HepG2 (cell line): ENCODE results near the gene APIP. TPM values are rescaled to one million over a fixed set of nuclear protein-coding genes. Genes with fewer than 3 reads are reported as not detected.
A peak's percentile ranks its signal among the peaks of the same experiment; 100 is the strongest.

Experiments used
- EZH2 ChIP-seq: conservative IDR thresholded peaks from 2 replicates; pipeline ENCODE4 v1.6.1; 2012; ENCODE audit warnings: mild to moderate bottlenecking, low read depth, low read length, moderate library complexity
- FOXK1 ChIP-seq: sonication (generic); formaldehyde crosslinking; IDR thresholded peaks from 2 replicates; pipeline ENCODE4 v1.4.0; 2020; ENCODE audit warnings: low read depth, missing genetic modification reagents, borderline replicate concordance
- GABPA ChIP-seq, 2 experiments: IDR thresholded peaks; 2 replicates each; pipeline ENCODE4 v1.6.1; 2011 to 2016; ENCODE audit warnings: low read depth in 2 of 2, low read length in 1 of 2, missing biosample characterization in 1 of 2, missing genetic modification characterization in 1 of 2
- KMT2A ChIP-seq: sonication (generic); formaldehyde crosslinking; IDR thresholded peaks from 2 replicates; pipeline ENCODE4 v1.4.0; 2020; ENCODE audit warnings: missing genetic modification reagents
- MAFF ChIP-seq: IDR thresholded peaks from 2 replicates; pipeline ENCODE4 v1.6.1; 2011; ENCODE audit warnings: low read depth, low read length, improper control_type of control experiment
- SMAD9 ChIP-seq: sonication (generic); formaldehyde crosslinking; IDR thresholded peaks from 2 replicates; pipeline ENCODE4 v1.5.1; 2020; ENCODE audit warnings: mild to moderate bottlenecking, missing genetic modification reagents
- TARDBP ChIP-seq: sonication (generic); formaldehyde crosslinking; IDR thresholded peaks from 2 replicates; pipeline ENCODE4 v1.8.0; 2022; ENCODE audit warnings: mild to moderate bottlenecking, missing genetic modification reagents
- TBP ChIP-seq: sonication (generic); formaldehyde crosslinking; IDR thresholded peaks from 2 replicates; pipeline ENCODE4 v1.5.0; 2020; ENCODE audit warnings: missing genetic modification reagents
- TBX2 ChIP-seq: sonication (generic); formaldehyde crosslinking; IDR thresholded peaks from 2 replicates; pipeline ENCODE4 v1.5.0; 2020; ENCODE audit warnings: missing genetic modification reagents, mild to moderate bottlenecking, borderline replicate concordance
- TOPORS ChIP-seq: sonication (generic); formaldehyde crosslinking; IDR thresholded peaks from 2 replicates; pipeline ENCODE4 v1.8.0; 2023; ENCODE audit warnings: mild to moderate bottlenecking, missing genetic modification reagents
- ZNF253 ChIP-seq: sonication (generic); formaldehyde crosslinking; IDR thresholded peaks from 2 replicates; pipeline ENCODE4 v1.8.0; 2022; ENCODE audit warnings: mild to moderate bottlenecking, missing genetic modification reagents, borderline replicate concordance
- ZNF564 ChIP-seq: sonication (generic); formaldehyde crosslinking; IDR thresholded peaks from 2 replicates; pipeline ENCODE4 v1.8.1; 2023; ENCODE audit warnings: mild to moderate bottlenecking, missing genetic modification reagents
- ZNF589 ChIP-seq: sonication (generic); formaldehyde crosslinking; conservative IDR thresholded peaks from 2 replicates; pipeline ENCODE4 v1.8.0; 2022; ENCODE audit warnings: mild to moderate bottlenecking, moderate library complexity, missing genetic modification reagents
- ZSCAN20 ChIP-seq: sonication (generic); formaldehyde crosslinking; IDR thresholded peaks from 2 replicates; pipeline ENCODE4 v1.4.0; 2020; ENCODE audit warnings: missing genetic modification reagents, mild to moderate bottlenecking, borderline replicate concordance
- ZSCAN29 ChIP-seq: sonication (generic); formaldehyde crosslinking; conservative IDR thresholded peaks from 2 replicates; pipeline ENCODE4 v1.4.0; 2020; ENCODE audit warnings: mild to moderate bottlenecking, missing genetic modification reagents
- polyA plus RNA-seq, 8 experiments: library from polyadenylated mRNA; depleted of rRNA in 3 of 8; stranded (reverse) in 7 of 8; unstranded in 1 of 8; fragments of >200 nt; fragmentation: Illumina TruSeq in 4 of 8; extraction: Trizol in 4 of 8; gene quantifications; 2 replicates each; pipeline versions ENCODE4 v1.2.1 to v1.2.3, GENCODE V29; 2011 to 2016; ENCODE audit warnings: low read depth in 4 of 8, missing spikeins in 1 of 8, mixed read lengths in 1 of 8; ENCODE audit not compliant: insufficient read depth in 1 of 8
- total RNA-seq, 5 experiments: library from RNA; depleted of rRNA; stranded (reverse); fragments of >200 nt; fragmentation: Illumina TruSeq; extraction: Trizol; gene quantifications; 2 replicates each; pipeline ENCODE4 v1.2.3, GENCODE V29; 2016; ENCODE audit warnings: low read depth in 1 of 5
- TF ChIP-seq, protein P1 (sequence below): sonication (generic); formaldehyde crosslinking; IDR thresholded peaks from 2 replicates; pipeline ENCODE4 v1.4.0; 2020; ENCODE audit warnings: mild to moderate bottlenecking, low read depth, missing genetic modification reagents
- TF ChIP-seq, protein P2 (sequence below): sonication (generic); formaldehyde crosslinking; IDR thresholded peaks from 2 replicates; pipeline ENCODE4 v1.5.1; 2020; ENCODE audit warnings: missing genetic modification reagents, mild to moderate bottlenecking, borderline replicate concordance
- TF ChIP-seq, protein P3 (sequence below): IDR thresholded peaks from 2 replicates; pipeline ENCODE4 v1.4.0; 2020; ENCODE audit warnings: mild to moderate bottlenecking, missing genetic modification reagents
- TF ChIP-seq, protein P4 (sequence below): IDR thresholded peaks from 2 replicates; pipeline ENCODE4 v1.6.1; 2016
- TF ChIP-seq, protein P5 (sequence below): sonication (generic); formaldehyde crosslinking; conservative IDR thresholded peaks from 2 replicates; pipeline ENCODE4 v1.4.0; 2020; ENCODE audit warnings: missing genetic modification reagents

APIP gene
- total and polyA plus RNA-seq, 2 of the 13 experiments (the other 11 are each of a cell fraction or from before 2014, with no cell fraction given) = 16.9 to 31.0 TPM

DNA sequence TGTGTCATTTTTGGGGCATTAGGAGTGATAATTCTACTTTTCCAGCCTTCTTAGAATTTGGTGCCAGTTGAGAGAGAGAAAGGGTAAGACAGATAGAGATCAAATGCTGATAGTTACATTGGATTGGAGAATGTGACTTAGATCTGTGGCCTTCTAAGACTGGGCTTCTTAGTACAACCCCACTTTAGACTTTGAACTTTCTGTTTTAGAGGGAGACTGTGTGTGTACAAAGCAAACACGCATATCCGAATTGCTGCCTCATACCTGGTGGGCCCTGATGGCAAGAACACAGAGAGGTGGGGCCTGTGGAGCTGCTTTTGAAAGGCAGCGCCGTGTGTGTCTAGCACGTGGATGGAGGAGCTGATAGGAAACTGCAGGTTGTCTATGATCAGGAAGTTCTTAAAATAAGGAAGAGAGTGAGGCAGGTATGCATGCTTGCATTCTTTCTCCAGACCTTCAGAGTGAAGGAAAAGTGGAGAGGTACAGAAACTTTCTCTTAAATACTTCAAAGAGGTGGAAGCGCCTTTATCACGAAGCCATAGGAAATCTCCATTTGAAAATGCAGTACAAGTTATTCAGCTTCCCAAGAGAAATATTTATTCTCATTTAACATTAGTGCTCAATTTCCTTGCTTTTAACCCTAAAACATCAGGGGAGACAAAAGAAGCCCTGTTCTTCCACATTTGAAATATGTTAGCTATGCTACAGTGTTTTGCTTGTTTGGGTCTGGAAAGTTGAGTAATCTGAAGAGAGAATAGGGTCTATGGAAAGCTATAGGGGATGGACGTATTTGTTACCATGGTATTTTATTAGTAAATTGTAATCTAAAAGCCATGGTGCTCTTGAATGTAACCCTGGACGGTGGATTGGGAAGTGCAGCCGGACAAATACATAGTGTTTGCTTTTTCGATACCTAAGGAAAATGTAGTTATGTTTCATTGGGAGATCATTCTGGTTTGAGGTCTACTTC is 13.9 kb upstream of the APIP start (continued):
- TF ChIP-seq ZNF589 (CRISPR knock-in tag) (no peak; the same call in 1 of the 2 replicates), ZNF564 (0 out of 2 replicates have a peak, but pooled peaks have one; percentile 75), FOXK1 (CRISPR knock-in tag) (peak; percentile 88; the same call in 1 of the 2 replicates), ZSCAN20 (CRISPR knock-in tag) (no peak; the same call in 1 of the 2 replicates), ZSCAN29 (CRISPR knock-in tag) (no peak), TBX2 (CRISPR knock-in tag) (peak; percentile 90), TBP (no peak), MAFF (0 out of 2 replicates have a peak, but pooled peaks have one; percentile 39), TOPORS (CRISPR knock-in tag) (no peak), GABPA (IDR thresholded peaks at IDR 0.05; ENCODE audit: low read depth, low read length) (no peak), GABPA (CRISPR knock-in tag; IDR thresholded peaks at IDR 0.05; ENCODE audit: low read depth) (peak; percentile 53; the same call in 1 of the 2 replicates), ZNF253 (0 out of 2 replicates have a peak, but pooled peaks have one; percentile 36), EZH2 (no peak), SMAD9 (CRISPR knock-in tag) (no peak; the same call in 1 of the 2 replicates), KMT2A (CRISPR knock-in tag) (peak; percentile 86), TARDBP (CRISPR knock-in tag) (peak; percentile 88)
- TF ChIP-seq, protein P1, sequence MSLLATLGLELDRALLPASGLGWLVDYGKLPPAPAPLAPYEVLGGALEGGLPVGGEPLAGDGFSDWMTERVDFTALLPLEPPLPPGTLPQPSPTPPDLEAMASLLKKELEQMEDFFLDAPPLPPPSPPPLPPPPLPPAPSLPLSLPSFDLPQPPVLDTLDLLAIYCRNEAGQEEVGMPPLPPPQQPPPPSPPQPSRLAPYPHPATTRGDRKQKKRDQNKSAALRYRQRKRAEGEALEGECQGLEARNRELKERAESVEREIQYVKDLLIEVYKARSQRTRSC (CRISPR knock-in tag) = no peak
- TF ChIP-seq, protein P2, sequence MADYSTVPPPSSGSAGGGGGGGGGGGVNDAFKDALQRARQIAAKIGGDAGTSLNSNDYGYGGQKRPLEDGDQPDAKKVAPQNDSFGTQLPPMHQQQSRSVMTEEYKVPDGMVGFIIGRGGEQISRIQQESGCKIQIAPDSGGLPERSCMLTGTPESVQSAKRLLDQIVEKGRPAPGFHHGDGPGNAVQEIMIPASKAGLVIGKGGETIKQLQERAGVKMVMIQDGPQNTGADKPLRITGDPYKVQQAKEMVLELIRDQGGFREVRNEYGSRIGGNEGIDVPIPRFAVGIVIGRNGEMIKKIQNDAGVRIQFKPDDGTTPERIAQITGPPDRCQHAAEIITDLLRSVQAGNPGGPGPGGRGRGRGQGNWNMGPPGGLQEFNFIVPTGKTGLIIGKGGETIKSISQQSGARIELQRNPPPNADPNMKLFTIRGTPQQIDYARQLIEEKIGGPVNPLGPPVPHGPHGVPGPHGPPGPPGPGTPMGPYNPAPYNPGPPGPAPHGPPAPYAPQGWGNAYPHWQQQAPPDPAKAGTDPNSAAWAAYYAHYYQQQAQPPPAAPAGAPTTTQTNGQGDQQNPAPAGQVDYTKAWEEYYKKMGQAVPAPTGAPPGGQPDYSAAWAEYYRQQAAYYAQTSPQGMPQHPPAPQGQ (CRISPR knock-in tag) = no peak
- TF ChIP-seq, protein P3, sequence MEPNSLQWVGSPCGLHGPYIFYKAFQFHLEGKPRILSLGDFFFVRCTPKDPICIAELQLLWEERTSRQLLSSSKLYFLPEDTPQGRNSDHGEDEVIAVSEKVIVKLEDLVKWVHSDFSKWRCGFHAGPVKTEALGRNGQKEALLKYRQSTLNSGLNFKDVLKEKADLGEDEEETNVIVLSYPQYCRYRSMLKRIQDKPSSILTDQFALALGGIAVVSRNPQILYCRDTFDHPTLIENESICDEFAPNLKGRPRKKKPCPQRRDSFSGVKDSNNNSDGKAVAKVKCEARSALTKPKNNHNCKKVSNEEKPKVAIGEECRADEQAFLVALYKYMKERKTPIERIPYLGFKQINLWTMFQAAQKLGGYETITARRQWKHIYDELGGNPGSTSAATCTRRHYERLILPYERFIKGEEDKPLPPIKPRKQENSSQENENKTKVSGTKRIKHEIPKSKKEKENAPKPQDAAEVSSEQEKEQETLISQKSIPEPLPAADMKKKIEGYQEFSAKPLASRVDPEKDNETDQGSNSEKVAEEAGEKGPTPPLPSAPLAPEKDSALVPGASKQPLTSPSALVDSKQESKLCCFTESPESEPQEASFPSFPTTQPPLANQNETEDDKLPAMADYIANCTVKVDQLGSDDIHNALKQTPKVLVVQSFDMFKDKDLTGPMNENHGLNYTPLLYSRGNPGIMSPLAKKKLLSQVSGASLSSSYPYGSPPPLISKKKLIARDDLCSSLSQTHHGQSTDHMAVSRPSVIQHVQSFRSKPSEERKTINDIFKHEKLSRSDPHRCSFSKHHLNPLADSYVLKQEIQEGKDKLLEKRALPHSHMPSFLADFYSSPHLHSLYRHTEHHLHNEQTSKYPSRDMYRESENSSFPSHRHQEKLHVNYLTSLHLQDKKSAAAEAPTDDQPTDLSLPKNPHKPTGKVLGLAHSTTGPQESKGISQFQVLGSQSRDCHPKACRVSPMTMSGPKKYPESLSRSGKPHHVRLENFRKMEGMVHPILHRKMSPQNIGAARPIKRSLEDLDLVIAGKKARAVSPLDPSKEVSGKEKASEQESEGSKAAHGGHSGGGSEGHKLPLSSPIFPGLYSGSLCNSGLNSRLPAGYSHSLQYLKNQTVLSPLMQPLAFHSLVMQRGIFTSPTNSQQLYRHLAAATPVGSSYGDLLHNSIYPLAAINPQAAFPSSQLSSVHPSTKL (CRISPR knock-in tag) = peak; percentile 97
- TF ChIP-seq, protein P4, sequence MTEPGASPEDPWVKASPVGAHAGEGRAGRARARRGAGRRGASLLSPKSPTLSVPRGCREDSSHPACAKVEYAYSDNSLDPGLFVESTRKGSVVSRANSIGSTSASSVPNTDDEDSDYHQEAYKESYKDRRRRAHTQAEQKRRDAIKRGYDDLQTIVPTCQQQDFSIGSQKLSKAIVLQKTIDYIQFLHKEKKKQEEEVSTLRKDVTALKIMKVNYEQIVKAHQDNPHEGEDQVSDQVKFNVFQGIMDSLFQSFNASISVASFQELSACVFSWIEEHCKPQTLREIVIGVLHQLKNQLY = peak; percentile 94
- TF ChIP-seq, protein P5, sequence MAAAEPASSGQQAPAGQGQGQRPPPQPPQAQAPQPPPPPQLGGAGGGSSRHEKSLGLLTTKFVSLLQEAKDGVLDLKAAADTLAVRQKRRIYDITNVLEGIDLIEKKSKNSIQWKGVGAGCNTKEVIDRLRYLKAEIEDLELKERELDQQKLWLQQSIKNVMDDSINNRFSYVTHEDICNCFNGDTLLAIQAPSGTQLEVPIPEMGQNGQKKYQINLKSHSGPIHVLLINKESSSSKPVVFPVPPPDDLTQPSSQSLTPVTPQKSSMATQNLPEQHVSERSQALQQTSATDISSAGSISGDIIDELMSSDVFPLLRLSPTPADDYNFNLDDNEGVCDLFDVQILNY (CRISPR knock-in tag) = no peak
